PC-9 (cell line): ENCODE results near the gene ZNF571. TPM values are rescaled to one million over a fixed set of nuclear protein-coding genes. Genes with fewer than 3 reads are reported as not detected.
A peak's percentile ranks its signal among the peaks of the same experiment; 100 is the strongest.

Experiments
- Bru-seq: library from RNA; stranded (reverse); fragments of 400-500 nt; gene quantifications from one replicate; lab custom pipeline; 2021; lab: Mats Ljungman, UMichigan
- BruChase-seq, 2 experiments: library from RNA; stranded (reverse); fragments of 400-500 nt; gene quantifications; one replicate each; lab custom pipeline; 2021; lab: Mats Ljungman, UMichigan
- BruUV-seq: library from RNA; stranded (reverse); fragments of 400-500 nt; replicated peaks from 2 replicates; lab custom pipeline; 2021; lab: Mats Ljungman, UMichigan
- CTCF ChIA-PET: fragments of 300-600 bp; sonication (Branson Sonifier 250); formaldehyde crosslinking; loops from one replicate; lab custom pipeline; 2022; ENCODE audit warnings: antibody characterized with exemption; lab: Charles Lee
- POLR2A ChIA-PET: fragments of 300-600 bp; sonication (Branson Sonifier 250); formaldehyde crosslinking; loops from one replicate; lab custom pipeline; 2022; ENCODE audit warnings: antibody characterized with exemption; ENCODE audit not compliant: unreplicated experiment; lab: Charles Lee
- DNase-seq, 2 experiments: peaks; one replicate each; pipeline versions ENCODE4 v3.0.0 to v3.0.0-alpha.2; 2015 to 2022; ENCODE audit warnings: mixed read lengths in 1 of 2
- H2AFZ ChIP-seq: fragments of 200-600 bp; sonication (generic); 2 replicates; pipeline ENCODE4 v1.8.1; 2017; ENCODE audit warnings: antibody characterized with exemption
- H3F3A ChIP-seq: fragments of 200-600 bp; sonication (generic); 2 replicates; pipeline ENCODE4 v1.8.1; 2017; ENCODE audit warnings: antibody characterized with exemption, mild to moderate bottlenecking, low read depth; ENCODE audit not compliant: insufficient read depth
- H3K27ac ChIP-seq: fragments of 200-600 bp; sonication (generic); 2 replicates; pipeline ENCODE4 v1.6.1; 2016; ENCODE audit warnings: mixed run types
- H3K27me3 ChIP-seq: fragments of 200-600 bp; sonication (generic); 2 replicates; pipeline ENCODE4 v1.6.1; 2016; ENCODE audit warnings: low read depth, mixed run types; ENCODE audit not compliant: insufficient read depth
- H3K36me3 ChIP-seq: fragments of 200-600 bp; sonication (generic); 2 replicates; pipeline ENCODE4 v1.6.1; 2016; ENCODE audit warnings: low read depth, mixed run types
- H3K4me1 ChIP-seq: fragments of 200-600 bp; sonication (generic); replicated peaks from 2 replicates; pipeline ENCODE4 v1.6.1; 2016; ENCODE audit warnings: mixed run types; ENCODE audit not compliant: insufficient read depth
- H3K4me2 ChIP-seq: fragments of 200-600 bp; sonication (generic); 2 replicates; pipeline ENCODE4 v1.6.1; 2017; ENCODE audit warnings: mixed run types
- H3K4me3 ChIP-seq: fragments of 200-600 bp; sonication (generic); 2 replicates; pipeline ENCODE4 v1.6.1; 2016; ENCODE audit warnings: mixed run types
- H3K79me2 ChIP-seq: fragments of 200-600 bp; sonication (generic); 2 replicates; pipeline ENCODE4 v1.6.1; 2017; ENCODE audit warnings: low read depth, mixed run types
- H3K9me2 ChIP-seq: fragments of 200-600 bp; sonication (generic); 2 replicates; pipeline ENCODE4 v1.8.1; 2017; ENCODE audit warnings: mild to moderate bottlenecking; ENCODE audit not compliant: insufficient read depth
- H3K9me3 ChIP-seq: fragments of 200-600 bp; sonication (generic); 2 replicates; pipeline ENCODE4 v1.8.1; 2016; ENCODE audit warnings: low read depth; ENCODE audit not compliant: insufficient read depth
- H4K20me1 ChIP-seq: fragments of 200-600 bp; sonication (generic); 2 replicates; pipeline ENCODE4 v1.8.1; 2017; ENCODE audit not compliant: insufficient read depth
- CTCF ChIP-seq: fragments of 200-600 bp; sonication (generic); conservative IDR thresholded peaks from 2 replicates; pipeline ENCODE4 v1.6.1; 2017; ENCODE audit warnings: mixed run types, antibody characterized with exemption, mild to moderate bottlenecking, moderate library complexity
- EZH2 ChIP-seq: fragments of 200-600 bp; sonication (generic); IDR thresholded peaks from 2 replicates; pipeline ENCODE4 v1.8.0; 2017; ENCODE audit warnings: antibody characterized with exemption, low read depth
- intact Hi-C: fragments of 100-400 bp; cut with micrococcal nuclease; formaldehyde crosslinking; loops from one replicate; pipeline ENCODE4 v1.10.0; 2022; ENCODE audit not compliant: unreplicated experiment
- long read RNA-seq: library from polyadenylated mRNA; stranded (forward); transcript quantifications from one replicate; pipeline ENCODE4 v2.0.0, GENCODE V29; 2022
- total RNA-seq: library from RNA; stranded (reverse); gene quantifications from 2 replicates; pipeline ENCODE4 v1.2.3, GENCODE V29; 2021

ZNF571 gene
- total RNA-seq (2.1 and 2.2 TPM in 2 replicates), Bru-seq, nascent RNA (percentile 44 among the genes with signal in this experiment), BruChase-seq, experiment 1, labeled RNA remaining after a 2-hour chase (percentile 46 among the genes with signal in this experiment), BruChase-seq, experiment 2, labeled RNA remaining after a 6-hour chase (percentile 35 among the genes with signal in this experiment)
- long read RNA-seq, partial matches to known transcripts = 1 of 1 reads
- long read RNA-seq, other reads (novel, unspliced or antisense) = 0 of 1 reads

- H3K36me3 ChIP-seq = no peaks in the 10 kb centered on the region
- H3K4me3 ChIP-seq = peak within 1 kb of the TSS; percentile 75
- H3K4me1 ChIP-seq = peaks cover 18% of the 10 kb centered on the region; the same call in 1 of the 2 replicates
- no peaks in the 10 kb centered on the region for H4K20me1 ChIP-seq
- H3K27ac ChIP-seq = peak within 1 kb of the TSS; percentile 68
- H3K79me2 ChIP-seq = no peaks in the 10 kb centered on the region
- H3K27me3 ChIP-seq = no peaks in the 10 kb centered on the region
- peaks cover 11% of the 10 kb centered on the region; the same call in 1 of the 2 replicates for H3F3A ChIP-seq
- no peak for TF ChIP-seq EZH2
- TF ChIP-seq CTCF = no peak
- H3K4me2 ChIP-seq = peak within 1 kb of the TSS; percentile 92
- intact Hi-C loops = loop anchor here (1.0 to 10.0 kb wide), 4 partner anchors 88 to 380 kb away; partner anchors contain the start of genes ZNF383, ZNF527, ZNF569 and ZNF585B
- H3K9me3 ChIP-seq = peaks cover 13% of the 10 kb centered on the region
- H2AFZ ChIP-seq = peak within 1 kb of the TSS; percentile 96
- peak; percentile 87 to 90 for DNase-seq
- ChIA-PET POLR2A (interaction anchor here (0.6 to 0.9 kb wide), 5 partner anchors 87 to 1480 kb away, joined by 3 to 9 read pairs (median 5); partner anchors contain the start of genes POLR2I, ZNF527 and ZNF793), CTCF (interaction anchor here (0.6 kb wide), 2 partner anchors 548 to 771 kb away, joined by 3 read pairs; no protein-coding TSS in a partner anchor)
- no TSS peak for BruUV-seq
- H3K9me2 ChIP-seq = no peaks in the 10 kb centered on the region
These were observed at the start of gene ZNF571, which contains the start of gene ZNF540 for GRCh38 chr19:37594304-37594981. TSS of gene ZNF571 (minus strand) at chr19:37594792. CDS start at chr19:37586676, 8,116 bp downstream. TSS of gene ZNF540 (plus strand) at chr19:37594876. CDS start at chr19:37598448, 3,572 bp downstream.

- no TSS peak for BruUV-seq
- no peak overlapping the region for H2AFZ ChIP-seq
- H3K27me3 ChIP-seq = no peaks in the 10 kb centered on the region
- H3K4me2 ChIP-seq = no peak overlapping the region
- no peak for DNase-seq
- TF ChIP-seq CTCF = no peak
- no peak for TF ChIP-seq EZH2
- no peak overlapping the region for H3K4me3 ChIP-seq
- H3K27ac ChIP-seq = no peak overlapping the region
- intact Hi-C loops = no loop called here
- no peaks in the 10 kb centered on the region for H3K9me2 ChIP-seq
- peaks cover 67% of the 10 kb centered on the region for H3K9me3 ChIP-seq
- no peaks in the 10 kb centered on the region for H3K4me1 ChIP-seq
- no peaks in the 10 kb centered on the region for H3F3A ChIP-seq
- CTCF ChIA-PET = no interaction called here
- H4K20me1 ChIP-seq = no peaks in the 10 kb centered on the region
- H3K36me3 ChIP-seq = peaks cover 17% of the 10 kb centered on the region
- H3K79me2 ChIP-seq = no peaks in the 10 kb centered on the region
- POLR2A ChIA-PET = no interaction called here
These were observed 40.8 kb upstream of the ZNF571 start for GRCh38 chr19:37635076-37636056.
